Lower leg skin (tissue), 3 donors: Measurements from ENCODE around the gene RNF213.

ENCODE experiments used
- POLR2A ChIP-seq, 2 donors: fragments of 450-650 bp; IDR thresholded peaks; one replicate each; pipeline ENCODE4 v1.6.1; 2016 to 2017; ENCODE audit warnings: antibody characterized with exemption in 2 of 2, mild to moderate bottlenecking in 1 of 2, moderate library complexity in 1 of 2
- TF ChIP-seq, protein P1 (sequence below), 3 donors: fragments of 450-650 bp; IDR thresholded peaks; one replicate each; pipeline ENCODE4 v1.5.1; 2016; ENCODE audit warnings: antibody characterized with exemption in 3 of 3, mild to moderate bottlenecking in 3 of 3, moderate library complexity in 2 of 3

GRCh38 chr17:80236911-80237310 is 23.7 kb upstream of the RNF213 start:
- TF ChIP-seq, protein P1, sequence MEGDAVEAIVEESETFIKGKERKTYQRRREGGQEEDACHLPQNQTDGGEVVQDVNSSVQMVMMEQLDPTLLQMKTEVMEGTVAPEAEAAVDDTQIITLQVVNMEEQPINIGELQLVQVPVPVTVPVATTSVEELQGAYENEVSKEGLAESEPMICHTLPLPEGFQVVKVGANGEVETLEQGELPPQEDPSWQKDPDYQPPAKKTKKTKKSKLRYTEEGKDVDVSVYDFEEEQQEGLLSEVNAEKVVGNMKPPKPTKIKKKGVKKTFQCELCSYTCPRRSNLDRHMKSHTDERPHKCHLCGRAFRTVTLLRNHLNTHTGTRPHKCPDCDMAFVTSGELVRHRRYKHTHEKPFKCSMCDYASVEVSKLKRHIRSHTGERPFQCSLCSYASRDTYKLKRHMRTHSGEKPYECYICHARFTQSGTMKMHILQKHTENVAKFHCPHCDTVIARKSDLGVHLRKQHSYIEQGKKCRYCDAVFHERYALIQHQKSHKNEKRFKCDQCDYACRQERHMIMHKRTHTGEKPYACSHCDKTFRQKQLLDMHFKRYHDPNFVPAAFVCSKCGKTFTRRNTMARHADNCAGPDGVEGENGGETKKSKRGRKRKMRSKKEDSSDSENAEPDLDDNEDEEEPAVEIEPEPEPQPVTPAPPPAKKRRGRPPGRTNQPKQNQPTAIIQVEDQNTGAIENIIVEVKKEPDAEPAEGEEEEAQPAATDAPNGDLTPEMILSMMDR (IDR thresholded peaks at IDR 0.05): no peak
- no peak for TF ChIP-seq POLR2A (IDR thresholded peaks at IDR 0.05)
